ENCODE results near the gene IGF1R.

DNA sequence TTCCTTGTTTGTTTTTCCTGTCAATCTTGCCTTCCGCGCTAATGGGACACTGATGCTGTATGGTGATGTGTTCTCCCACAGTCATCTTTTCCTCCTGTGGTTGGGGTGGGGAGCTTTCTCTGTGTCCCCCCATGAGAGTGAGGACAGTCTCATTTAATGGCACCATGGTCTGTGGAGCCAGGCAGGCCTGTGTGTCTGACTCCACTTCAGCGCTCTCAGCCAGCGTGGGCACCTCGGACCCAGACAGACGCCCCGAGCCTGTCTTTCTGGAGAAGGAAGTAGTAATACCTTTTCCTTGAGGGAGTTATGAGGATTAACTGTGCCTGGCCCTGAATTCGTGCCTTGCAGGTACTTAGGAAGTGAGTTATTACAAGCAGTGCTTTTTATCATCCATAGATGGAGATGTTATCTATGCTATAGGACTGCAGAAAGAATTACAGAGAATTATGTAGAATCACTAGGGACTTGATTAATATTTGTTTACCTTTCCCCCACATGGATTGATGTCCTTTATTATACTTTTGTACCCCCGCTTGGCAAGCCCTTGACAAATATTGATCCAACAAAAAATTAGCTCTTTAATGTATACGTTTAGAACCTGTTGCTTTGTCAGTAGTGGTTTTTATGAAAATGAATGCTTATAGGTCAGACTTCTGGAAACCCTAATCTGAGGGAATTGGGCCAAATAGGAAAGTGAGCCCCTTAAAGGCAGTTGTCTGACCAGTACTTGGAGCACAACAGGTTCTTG lies 206.9 kb downstream of the IGF1R start:
- TF ChIP-seq, protein P1, sequence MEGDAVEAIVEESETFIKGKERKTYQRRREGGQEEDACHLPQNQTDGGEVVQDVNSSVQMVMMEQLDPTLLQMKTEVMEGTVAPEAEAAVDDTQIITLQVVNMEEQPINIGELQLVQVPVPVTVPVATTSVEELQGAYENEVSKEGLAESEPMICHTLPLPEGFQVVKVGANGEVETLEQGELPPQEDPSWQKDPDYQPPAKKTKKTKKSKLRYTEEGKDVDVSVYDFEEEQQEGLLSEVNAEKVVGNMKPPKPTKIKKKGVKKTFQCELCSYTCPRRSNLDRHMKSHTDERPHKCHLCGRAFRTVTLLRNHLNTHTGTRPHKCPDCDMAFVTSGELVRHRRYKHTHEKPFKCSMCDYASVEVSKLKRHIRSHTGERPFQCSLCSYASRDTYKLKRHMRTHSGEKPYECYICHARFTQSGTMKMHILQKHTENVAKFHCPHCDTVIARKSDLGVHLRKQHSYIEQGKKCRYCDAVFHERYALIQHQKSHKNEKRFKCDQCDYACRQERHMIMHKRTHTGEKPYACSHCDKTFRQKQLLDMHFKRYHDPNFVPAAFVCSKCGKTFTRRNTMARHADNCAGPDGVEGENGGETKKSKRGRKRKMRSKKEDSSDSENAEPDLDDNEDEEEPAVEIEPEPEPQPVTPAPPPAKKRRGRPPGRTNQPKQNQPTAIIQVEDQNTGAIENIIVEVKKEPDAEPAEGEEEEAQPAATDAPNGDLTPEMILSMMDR (IDR thresholded peaks at IDR 0.05): no peak
- no peak for TF ChIP-seq POLR2A (IDR thresholded peaks at IDR 0.05)
